ENCODE data around the gene KLHL13. TPM values are rescaled to one million over a fixed set of nuclear protein-coding genes. Genes with fewer than 3 reads are reported as not detected.
A peak's percentile ranks its signal among the peaks of the same experiment; 100 is the strongest.

Gene KLHL13
- total and polyA plus RNA-seq, 8 donors, result 1.6 to 4.1 (median 2.8) TPM

DNA sequence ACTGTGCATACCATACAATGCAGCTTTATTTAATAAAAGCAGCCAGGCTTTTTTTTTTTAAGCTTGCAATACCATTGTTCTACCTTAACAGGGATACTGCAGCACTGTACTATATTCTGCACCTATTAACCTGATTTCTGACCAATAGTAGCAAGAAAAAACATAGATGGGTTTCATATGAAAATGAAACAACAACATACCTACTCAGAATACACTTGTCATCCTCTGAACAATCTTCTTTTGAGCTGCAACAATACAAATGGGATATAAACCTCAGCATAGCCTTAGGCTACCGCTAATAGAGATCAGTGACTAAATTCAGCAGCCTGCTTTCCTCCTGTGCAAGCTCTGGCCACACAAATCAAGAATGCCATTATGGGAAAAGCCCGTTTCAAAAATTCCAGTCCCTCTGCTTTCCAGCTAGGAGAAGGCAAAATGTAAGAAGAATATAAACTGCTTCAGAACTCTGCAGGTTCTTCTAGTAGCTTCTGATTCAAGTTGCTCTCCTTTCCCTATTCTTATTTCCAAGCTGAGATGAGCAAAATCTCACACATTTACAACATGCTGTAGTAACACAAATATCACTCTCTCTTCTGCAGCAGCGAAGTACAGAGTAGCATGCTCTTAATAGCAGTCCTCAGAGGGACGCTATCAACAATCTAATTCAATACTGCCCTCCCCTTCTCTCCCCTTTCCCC, 143.4 kb downstream of the KLHL13 start:
- DNase-seq, result no peak
- Histone ChIP-seq H3K27me3 (no peaks in the 10 kb centered on the region), H3K27ac (no peak overlapping the region), H3K9me3 (no peaks in the 10 kb centered on the region), H3K4me3 (no peak overlapping the region), H3K36me3 (no peaks in the 10 kb centered on the region), H3K4me1 (no peaks in the 10 kb centered on the region)
- TF ChIP-seq, protein P1, sequence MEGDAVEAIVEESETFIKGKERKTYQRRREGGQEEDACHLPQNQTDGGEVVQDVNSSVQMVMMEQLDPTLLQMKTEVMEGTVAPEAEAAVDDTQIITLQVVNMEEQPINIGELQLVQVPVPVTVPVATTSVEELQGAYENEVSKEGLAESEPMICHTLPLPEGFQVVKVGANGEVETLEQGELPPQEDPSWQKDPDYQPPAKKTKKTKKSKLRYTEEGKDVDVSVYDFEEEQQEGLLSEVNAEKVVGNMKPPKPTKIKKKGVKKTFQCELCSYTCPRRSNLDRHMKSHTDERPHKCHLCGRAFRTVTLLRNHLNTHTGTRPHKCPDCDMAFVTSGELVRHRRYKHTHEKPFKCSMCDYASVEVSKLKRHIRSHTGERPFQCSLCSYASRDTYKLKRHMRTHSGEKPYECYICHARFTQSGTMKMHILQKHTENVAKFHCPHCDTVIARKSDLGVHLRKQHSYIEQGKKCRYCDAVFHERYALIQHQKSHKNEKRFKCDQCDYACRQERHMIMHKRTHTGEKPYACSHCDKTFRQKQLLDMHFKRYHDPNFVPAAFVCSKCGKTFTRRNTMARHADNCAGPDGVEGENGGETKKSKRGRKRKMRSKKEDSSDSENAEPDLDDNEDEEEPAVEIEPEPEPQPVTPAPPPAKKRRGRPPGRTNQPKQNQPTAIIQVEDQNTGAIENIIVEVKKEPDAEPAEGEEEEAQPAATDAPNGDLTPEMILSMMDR (IDR thresholded peaks at IDR 0.05), result no peak
- ATAC-seq, result no peak
- intact Hi-C loops (cut with DNase I), result no loop called here

DNA sequence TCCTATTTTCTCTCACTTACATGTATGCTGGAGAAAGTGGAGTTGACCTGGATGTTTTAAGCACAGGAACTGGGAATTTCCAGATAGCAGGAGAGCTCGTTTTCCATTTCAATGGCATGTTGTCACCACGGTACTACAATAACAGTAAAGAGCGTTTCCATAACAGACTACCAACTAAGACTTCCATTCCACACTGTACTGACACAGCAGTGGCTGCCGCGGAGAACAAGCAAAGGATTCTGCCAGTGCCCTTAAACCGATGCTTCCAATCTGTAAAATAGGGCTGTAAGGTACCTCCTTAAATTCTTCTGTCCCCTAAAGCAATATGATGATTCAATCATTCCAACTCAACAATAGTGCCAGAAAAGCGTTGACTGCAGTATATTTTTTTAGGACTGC, 143.9 kb downstream of the KLHL13 start:
- Histone ChIP-seq H3K36me3 (no peaks in the 10 kb centered on the region), H3K4me3 (no peak overlapping the region), H3K27me3 (no peaks in the 10 kb centered on the region), H3K9me3 (no peaks in the 10 kb centered on the region), H3K27ac (no peak overlapping the region), H3K4me1 (no peaks in the 10 kb centered on the region)
- intact Hi-C loops (cut with DNase I), result no loop called here
- DNase-seq, result no peak
- peak; percentile 52 for ATAC-seq
- TF ChIP-seq, protein P1 (IDR thresholded peaks at IDR 0.05), result no peak

DNA sequence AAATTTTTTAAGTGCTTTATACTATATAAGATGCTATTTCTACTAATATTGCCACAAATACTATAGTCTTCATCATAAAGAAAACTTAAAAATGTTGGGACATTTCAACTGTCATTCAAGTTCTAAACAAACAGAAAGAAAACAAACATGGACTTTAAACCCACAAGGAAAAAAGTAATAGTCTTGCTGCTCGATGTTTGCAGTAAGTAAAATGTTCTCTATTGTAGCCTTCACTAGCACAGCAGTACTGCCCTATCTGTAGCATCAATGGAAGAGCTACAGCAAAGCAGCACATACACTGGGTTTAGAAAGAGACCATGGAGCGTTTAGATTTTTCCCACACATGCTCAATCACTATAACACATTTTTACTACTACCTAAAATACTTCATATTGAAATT, 146.8 kb downstream of the KLHL13 start:
- Histone ChIP-seq H3K4me1 (no peaks in the 10 kb centered on the region), H3K9me3 (no peaks in the 10 kb centered on the region), H3K36me3 (no peaks in the 10 kb centered on the region), H3K4me3 (no peak overlapping the region), H3K27ac (no peak overlapping the region), H3K27me3 (no peaks in the 10 kb centered on the region)
- TF ChIP-seq, protein P1 (IDR thresholded peaks at IDR 0.05), result no peak
- intact Hi-C loops (cut with DNase I), result no loop called here
- ATAC-seq (no peak), DNase-seq (no peak)

DNA sequence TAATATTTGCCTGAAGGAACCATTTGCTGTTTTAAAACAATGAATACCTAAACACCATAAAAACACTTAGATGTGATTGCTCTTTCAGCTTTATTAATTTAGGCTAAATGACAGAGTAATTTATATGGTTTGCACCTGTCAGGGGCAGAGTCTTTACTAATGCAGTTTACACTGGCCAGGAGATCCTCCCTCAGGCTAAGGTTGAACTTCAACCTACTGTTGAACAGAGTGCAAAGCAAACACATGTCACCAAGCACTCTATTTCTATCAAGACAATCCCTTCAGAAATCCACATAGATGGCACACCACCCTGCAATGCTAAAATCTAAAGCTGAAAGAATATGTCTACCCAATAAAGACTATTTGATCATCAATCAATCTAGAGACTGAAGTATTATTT, 147.3 kb downstream of the KLHL13 start:
- no peaks in the 10 kb centered on the region for H3K36me3 ChIP-seq
- no peaks in the 10 kb centered on the region for H3K27me3 ChIP-seq
- no peaks in the 10 kb centered on the region for H3K9me3 ChIP-seq
- H3K27ac ChIP-seq, result no peak overlapping the region
- intact Hi-C loops (cut with DNase I), result no loop called here
- no peak overlapping the region for H3K4me3 ChIP-seq
- DNase-seq (no peak), ATAC-seq (no peak)
- TF ChIP-seq, protein P1 (IDR thresholded peaks at IDR 0.05), result no peak
- H3K4me1 ChIP-seq, result no peaks in the 10 kb centered on the region

DNA sequence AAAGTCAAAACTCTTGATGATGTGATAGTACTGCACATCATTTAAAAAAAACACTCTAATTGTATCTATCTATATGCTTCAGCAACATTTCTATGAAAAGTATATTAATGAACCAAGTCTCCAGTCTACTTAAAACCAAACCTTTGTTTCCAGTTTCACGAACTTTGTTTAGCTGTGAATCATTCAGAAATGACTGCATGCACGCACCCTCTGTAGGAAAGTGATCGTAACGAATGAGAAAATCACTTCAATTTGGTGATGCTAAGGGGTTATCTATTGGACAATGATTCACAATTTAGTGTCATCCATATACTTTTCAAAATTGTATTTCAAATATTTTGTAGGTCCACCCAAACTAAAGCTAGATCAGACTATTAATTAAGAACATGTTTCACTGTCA, 157.6 kb downstream of the KLHL13 start:
- no peak overlapping the region for H3K4me3 ChIP-seq
- TF ChIP-seq, protein P1 (IDR thresholded peaks at IDR 0.05), result no peak
- no peaks in the 10 kb centered on the region for H3K27me3 ChIP-seq
- ATAC-seq, result no peak
- intact Hi-C loops (cut with DNase I), result no loop called here
- no peaks in the 10 kb centered on the region for H3K36me3 ChIP-seq
- H3K9me3 ChIP-seq, result no peaks in the 10 kb centered on the region
- no peaks in the 10 kb centered on the region for H3K4me1 ChIP-seq
- H3K27ac ChIP-seq, result no peak overlapping the region
- no peak for DNase-seq
